Rectal smooth muscle tissue (tissue), 1 donor: ENCODE results near the gene RHBDD1.

Source experiments
- H3K27ac ChIP-seq: one replicate; pipeline ENCODE4 v1.7.0; 2013; ENCODE audit warnings: low read depth, low read length, inconsistent platforms
- H3K27me3 ChIP-seq: one replicate; pipeline ENCODE4 v1.7.0; 2013; ENCODE audit warnings: low read length; ENCODE audit not compliant: control insufficient read depth, insufficient read depth
- H3K36me3 ChIP-seq: one replicate; pipeline ENCODE4 v1.7.0; 2013; ENCODE audit warnings: low read length; ENCODE audit not compliant: control insufficient read depth, insufficient read depth
- H3K4me1 ChIP-seq: one replicate; pipeline ENCODE4 v1.7.0; 2013; ENCODE audit warnings: low read length; ENCODE audit not compliant: control insufficient read depth, insufficient read depth
- H3K4me3 ChIP-seq: one replicate; pipeline ENCODE4 v1.7.0; 2013; ENCODE audit warnings: low read length
- H3K9ac ChIP-seq: one replicate; pipeline ENCODE4 v1.7.0; 2013; ENCODE audit warnings: low read length

The RHBDD1 gene

DNA sequence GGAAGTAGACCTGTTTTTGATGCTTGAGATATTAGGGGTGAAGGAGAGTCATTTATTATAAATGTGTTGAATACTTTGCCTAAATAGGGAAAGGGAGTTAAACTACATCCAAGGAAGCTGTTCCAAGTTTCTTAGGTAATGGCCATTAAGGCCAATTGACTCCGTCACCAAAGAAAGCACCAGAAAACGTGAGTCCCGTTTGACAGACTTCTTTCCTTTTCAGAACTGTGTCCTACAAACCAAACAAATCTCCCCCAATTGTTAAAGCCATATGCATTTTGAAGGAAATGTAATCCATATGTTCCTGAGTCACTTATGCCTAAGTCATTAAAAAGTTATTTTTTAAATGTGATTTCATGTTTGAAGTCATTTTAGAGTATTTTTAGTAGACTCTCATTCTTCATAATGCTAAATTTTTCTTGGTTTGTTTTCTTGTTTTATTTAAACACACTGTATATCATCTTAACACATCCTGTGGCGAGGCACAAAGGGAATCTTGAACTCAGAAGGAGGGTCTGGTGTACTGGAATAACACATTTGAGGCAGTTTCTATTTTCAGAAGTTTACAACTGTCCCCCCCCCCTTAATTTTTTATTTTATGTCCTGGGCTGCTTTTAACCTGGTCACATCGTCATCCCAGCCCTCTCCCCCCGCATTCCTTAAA lies 133.7 kb downstream of the RHBDD1 start:
- Histone ChIP-seq H3K27me3 (no peaks in the 10 kb centered on the region), H3K9ac (no peak overlapping the region), H3K36me3 (no peaks in the 10 kb centered on the region), H3K27ac (peak overlapping the region; percentile 75), H3K4me3 (no peak overlapping the region), H3K4me1 (no peaks in the 10 kb centered on the region)

DNA sequence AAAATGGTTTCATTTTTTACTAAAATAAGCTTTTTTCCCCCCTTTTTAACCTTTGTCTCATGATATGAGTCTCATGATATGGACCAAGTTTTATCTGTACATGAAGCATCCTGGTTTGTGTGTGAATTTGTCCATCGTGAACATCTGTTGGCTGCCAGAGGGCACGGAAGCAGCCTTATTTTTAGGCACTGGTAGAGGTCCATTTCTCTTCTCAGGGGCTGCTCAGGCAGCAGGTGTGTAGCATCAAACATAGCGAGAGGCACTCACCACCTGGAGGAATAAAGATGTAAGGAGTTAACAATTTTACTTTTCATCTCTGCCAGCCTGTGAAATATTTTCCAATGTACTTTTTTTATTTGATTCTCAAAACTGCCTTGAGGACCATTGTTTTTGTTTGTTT lies 134.5 kb downstream of the RHBDD1 start:
- Histone ChIP-seq H3K27me3 (no peaks in the 10 kb centered on the region), H3K27ac (peak overlapping the region; percentile 75), H3K9ac (no peak overlapping the region), H3K4me3 (no peak overlapping the region), H3K4me1 (no peaks in the 10 kb centered on the region), H3K36me3 (no peaks in the 10 kb centered on the region)

DNA sequence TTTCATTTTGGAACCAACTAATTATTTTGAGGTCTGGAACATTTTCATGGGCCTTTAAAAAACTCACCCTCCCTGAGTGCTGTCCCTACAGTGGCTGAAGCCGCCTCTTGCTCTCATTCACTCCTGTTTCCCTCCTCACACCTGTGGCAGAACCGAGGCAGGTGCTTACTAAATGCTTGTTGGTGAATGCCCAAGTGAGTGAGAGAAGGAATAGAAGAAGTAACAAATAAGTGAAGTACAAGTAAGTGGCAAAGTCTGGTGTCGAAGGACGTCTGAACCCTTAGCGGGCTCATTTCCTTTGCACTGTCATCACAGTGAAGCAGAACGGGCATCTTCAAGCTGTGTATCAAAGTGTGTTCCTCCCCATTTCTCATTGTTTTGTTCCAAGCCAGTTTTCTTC lies 135.2 kb downstream of the RHBDD1 start:
- H3K9ac ChIP-seq = no peak overlapping the region
- no peaks in the 10 kb centered on the region for H3K36me3 ChIP-seq
- H3K27ac ChIP-seq = no peak overlapping the region
- no peaks in the 10 kb centered on the region for H3K4me1 ChIP-seq
- no peaks in the 10 kb centered on the region for H3K27me3 ChIP-seq
- H3K4me3 ChIP-seq = no peak overlapping the region

DNA sequence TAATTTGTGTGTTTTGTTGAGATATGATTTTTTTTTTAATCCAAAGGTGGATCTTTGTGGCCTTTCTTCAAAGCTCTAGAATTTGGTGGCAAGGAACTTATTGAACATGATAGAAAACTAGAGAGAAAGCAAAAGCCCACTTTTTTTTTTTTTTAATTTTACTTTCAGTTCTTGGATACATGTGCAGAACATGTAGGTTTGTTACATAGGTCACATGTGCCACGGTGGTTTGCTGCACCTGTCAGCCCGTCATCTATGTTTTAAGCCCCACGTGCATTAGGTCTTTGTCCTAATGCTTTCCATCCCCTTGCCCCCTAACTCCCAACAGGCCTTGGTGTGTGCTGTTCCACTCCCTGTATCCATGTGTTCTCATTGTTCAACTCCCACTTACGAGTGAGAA lies 135.9 kb downstream of the RHBDD1 start:
- H3K9ac ChIP-seq = no peak overlapping the region
- H3K4me1 ChIP-seq = no peaks in the 10 kb centered on the region
- no peak overlapping the region for H3K27ac ChIP-seq
- no peaks in the 10 kb centered on the region for H3K27me3 ChIP-seq
- H3K4me3 ChIP-seq = no peak overlapping the region
- H3K36me3 ChIP-seq = no peaks in the 10 kb centered on the region

DNA sequence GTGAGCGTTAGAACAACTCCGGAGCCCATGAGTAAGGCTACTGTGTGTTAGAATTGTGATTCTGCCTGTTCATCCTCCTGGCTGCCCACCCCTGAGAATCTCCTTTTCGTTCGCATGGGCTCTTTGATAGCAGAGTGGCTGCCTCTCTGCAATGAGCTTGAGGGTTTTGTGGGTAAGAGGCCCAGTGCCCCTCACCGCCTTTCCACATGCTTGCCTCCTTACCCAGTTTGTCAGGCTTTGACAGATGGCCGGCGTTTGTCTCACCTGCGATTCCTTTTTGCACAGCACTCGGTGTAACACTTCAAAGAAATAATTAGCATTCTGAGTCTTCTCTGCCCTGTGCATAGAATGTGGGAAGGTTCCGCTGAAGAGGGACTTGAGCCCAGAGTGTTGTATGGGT lies 138.0 kb downstream of the RHBDD1 start:
- no peak overlapping the region for H3K4me3 ChIP-seq
- H3K4me1 ChIP-seq = no peaks in the 10 kb centered on the region
- H3K27ac ChIP-seq = no peak overlapping the region
- H3K9ac ChIP-seq = no peak overlapping the region
- H3K36me3 ChIP-seq = no peaks in the 10 kb centered on the region
- no peaks in the 10 kb centered on the region for H3K27me3 ChIP-seq

DNA sequence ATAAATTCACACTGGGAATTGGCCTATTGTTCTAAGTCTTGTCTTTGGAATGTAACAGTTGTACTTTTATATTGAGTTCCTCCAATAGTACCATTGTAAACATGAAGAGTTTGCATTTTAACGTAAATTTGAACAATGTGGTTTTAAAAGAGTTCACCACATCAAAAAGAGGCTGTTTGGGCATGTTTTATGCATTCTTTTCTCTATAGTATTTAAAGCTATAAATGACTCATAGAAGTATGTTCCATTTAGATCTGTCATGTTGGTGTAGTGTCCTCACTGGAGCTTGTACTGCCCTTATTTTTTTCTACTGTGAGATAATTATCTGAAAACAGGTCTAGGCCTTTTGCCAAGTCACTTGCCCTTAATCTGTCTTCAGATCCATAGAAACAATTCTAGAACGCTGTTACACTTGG lies 141.9 kb downstream of the RHBDD1 start:
- Histone ChIP-seq H3K9ac (no peak overlapping the region), H3K27ac (no peak overlapping the region), H3K4me3 (no peak overlapping the region), H3K27me3 (no peaks in the 10 kb centered on the region), H3K4me1 (no peaks in the 10 kb centered on the region), H3K36me3 (no peaks in the 10 kb centered on the region)

DNA sequence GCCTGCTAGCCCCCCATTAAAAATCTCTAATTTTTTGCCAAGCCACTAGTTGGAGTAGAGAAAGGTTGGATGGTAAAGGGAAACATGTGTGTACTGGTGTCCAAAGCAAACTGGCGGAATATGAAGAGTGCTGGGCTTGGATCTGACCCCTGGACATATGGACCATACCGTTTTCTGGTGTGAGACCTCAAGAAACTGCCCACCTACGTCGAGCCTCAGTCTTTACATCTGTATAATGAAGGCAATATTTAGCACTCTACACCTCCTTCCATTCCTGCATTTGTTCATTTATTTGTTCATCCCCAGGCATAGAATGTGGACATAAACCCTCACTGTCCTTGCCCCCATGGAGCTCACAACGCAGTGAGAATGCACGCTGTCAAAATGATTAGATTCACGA lies 142.4 kb downstream of the RHBDD1 start:
- H3K27me3 ChIP-seq = no peaks in the 10 kb centered on the region
- no peaks in the 10 kb centered on the region for H3K4me1 ChIP-seq
- no peak overlapping the region for H3K9ac ChIP-seq
- H3K4me3 ChIP-seq = no peak overlapping the region
- no peaks in the 10 kb centered on the region for H3K36me3 ChIP-seq
- no peak overlapping the region for H3K27ac ChIP-seq

DNA sequence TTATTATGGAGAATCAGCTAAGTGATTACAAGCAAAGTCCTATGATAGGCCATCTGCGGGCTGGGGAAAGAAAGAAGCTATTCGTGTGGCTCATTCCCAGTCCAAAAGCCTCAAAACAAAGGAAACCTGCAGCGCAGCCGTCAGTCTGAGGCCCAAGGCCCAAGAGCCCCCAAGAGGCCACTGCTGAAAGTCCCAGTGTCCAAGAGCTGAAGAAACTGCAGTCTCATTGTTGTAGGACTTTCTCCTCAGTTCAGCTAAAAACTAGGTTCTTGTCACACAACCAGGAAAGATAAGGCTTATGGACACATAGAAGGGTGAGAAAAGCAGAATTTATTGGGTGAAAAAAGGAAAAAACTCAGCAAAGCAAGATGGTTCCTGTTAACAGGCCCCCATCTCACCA lies 143.2 kb downstream of the RHBDD1 start:
- Histone ChIP-seq H3K36me3 (no peaks in the 10 kb centered on the region), H3K4me1 (no peaks in the 10 kb centered on the region), H3K27ac (no peak overlapping the region), H3K9ac (no peak overlapping the region), H3K4me3 (no peak overlapping the region), H3K27me3 (no peaks in the 10 kb centered on the region)

DNA sequence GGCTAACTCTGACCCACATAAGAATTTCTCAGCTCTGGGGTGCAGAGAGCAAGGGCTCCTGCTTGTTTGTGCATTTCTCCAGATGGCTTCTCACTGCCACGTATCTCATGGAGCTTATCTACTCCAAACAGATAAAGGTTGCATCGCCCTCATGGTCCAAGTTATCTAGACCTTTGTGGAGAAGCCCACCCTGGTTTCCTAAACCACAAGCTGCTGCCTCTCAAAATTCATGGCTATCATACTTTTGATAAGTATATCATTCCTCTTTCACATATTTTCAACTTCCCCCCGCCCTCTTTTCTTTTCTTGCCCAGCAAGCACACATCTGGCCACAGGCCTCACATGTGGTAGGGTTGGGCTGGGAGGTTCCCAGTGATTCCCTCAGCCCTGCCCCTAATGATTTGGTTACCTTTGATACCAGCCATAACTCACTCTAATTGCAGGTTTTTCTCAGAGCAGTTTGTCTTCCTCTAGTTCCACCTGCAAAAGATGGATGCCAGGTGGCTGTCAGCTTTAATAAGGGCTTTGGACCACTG lies 146.0 kb downstream of the RHBDD1 start:
- Histone ChIP-seq H3K27me3 (no peaks in the 10 kb centered on the region), H3K4me1 (no peaks in the 10 kb centered on the region), H3K4me3 (no peak overlapping the region), H3K27ac (no peak overlapping the region), H3K9ac (no peak overlapping the region), H3K36me3 (no peaks in the 10 kb centered on the region)

DNA sequence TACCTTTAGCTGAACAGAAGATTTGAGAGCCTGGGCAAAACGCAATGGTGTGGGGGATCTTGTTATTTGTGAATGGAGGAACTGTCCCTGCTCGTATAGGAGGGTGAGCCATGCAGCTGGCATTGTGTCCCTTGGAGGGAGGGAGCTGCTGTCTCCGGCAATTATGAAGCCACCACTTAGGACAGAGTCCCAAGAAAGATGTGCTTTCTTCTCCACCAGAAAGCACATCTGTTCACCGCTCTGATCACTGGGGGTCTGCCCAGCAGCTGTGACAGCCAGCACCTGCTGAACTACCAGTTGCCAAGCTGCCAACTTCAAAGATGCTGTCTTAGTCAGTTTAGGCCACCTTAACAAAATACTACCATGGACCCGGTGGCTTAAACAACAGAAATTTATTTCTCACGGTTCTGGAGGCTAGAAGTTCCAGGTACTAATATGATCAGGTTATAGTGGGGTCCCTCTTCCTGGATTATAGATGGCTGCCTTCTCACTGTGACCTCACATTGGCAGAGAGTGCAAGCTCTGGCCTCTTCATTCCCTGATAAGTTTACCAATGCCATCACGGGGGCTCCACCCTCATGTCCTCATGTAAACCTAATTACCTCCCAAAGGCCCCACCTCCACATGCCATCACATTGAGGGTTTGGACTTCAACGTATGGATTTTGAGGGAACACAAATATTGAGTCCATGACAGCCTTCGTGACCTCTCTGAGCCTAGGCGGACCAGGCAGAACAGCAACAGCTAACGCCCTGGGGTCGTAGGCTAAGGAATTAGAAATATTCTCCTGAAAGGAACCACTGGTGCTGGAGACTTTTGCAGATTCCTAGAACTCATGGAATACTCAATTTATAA lies 148.3 kb downstream of the RHBDD1 start:
- Histone ChIP-seq H3K9ac (no peak overlapping the region), H3K4me1 (no peaks in the 10 kb centered on the region), H3K27ac (no peak overlapping the region), H3K4me3 (no peak overlapping the region), H3K36me3 (no peaks in the 10 kb centered on the region), H3K27me3 (no peaks in the 10 kb centered on the region)

DNA sequence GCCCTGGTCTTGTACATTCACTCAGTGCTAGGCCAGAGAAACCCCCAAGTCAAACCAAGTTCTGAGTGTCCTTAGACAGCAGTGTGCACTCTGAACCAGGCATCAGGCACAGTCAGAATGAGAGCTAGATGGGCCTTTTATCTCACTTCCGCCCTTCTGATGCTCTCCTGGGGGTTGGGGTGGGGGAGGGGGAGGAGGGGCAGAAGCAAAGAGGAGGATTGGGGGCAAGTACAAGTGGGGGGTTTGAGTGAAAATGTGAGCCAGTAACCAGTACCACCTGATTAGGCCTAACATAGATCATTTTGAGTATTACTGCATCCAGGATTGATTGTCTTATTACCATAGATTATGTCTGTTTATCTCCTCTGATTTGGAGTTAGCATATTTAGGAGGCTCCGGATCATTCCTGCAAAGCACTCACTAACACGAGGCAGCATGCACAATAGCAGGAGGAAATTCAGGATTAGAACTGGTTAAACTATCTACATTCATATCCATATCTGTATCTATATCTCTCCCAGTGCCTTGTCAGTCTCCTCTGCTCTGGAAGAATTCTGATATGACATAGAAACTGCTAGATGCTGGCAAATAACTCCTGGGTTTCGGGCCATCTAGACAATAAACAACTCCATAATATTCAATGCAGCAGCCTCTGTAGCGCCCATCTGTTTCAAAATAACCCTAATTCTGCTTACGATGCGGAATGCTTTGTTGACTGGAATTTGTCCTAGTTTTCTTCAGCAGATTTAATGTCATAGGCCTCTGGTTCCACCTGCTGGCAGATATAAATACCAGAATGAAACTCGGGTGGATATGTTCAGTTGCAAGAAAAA lies 149.1 kb downstream of the RHBDD1 start:
- H3K9ac ChIP-seq = no peak overlapping the region
- no peaks in the 10 kb centered on the region for H3K4me1 ChIP-seq
- H3K27me3 ChIP-seq = no peaks in the 10 kb centered on the region
- no peaks in the 10 kb centered on the region for H3K36me3 ChIP-seq
- H3K27ac ChIP-seq = no peak overlapping the region
- no peak overlapping the region for H3K4me3 ChIP-seq

DNA sequence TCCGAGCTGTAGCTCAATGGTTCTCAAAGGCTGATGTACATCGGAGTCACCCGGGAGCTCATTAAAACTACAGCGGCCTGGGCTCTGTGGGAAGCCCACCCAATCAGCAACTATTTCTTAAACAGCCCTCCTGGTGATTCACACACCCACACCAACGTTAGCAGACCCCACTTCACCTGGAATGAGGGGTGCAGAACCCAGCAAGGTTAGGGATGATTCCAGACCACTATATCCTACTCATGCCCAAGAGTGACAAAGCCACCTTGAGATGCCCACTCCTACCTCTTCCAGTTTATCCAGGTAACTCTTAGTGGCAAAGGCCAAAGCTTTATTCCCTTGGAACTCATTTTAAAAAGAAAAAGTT lies 149.7 kb downstream of the RHBDD1 start:
- Histone ChIP-seq H3K9ac (no peak overlapping the region), H3K27me3 (no peaks in the 10 kb centered on the region), H3K4me1 (no peaks in the 10 kb centered on the region), H3K4me3 (no peak overlapping the region), H3K36me3 (no peaks in the 10 kb centered on the region), H3K27ac (no peak overlapping the region)
